ENCODE measurements around the gene PLEKHA5. TPM values are rescaled to one million over a fixed set of nuclear protein-coding genes. Genes with fewer than 3 reads are reported as not detected.
A peak's percentile ranks its signal among the peaks of the same experiment; 100 is the strongest.

PLEKHA5 gene
- total RNA-seq, 1 donor, result 82.2 TPM

GRCh38 chr12:19404242-19404880 is 274.8 kb downstream of the PLEKHA5 start:
- TF ChIP-seq CTCF (IDR thresholded peaks at IDR 0.05; ENCODE audit: extremely low read depth, low read depth, low read length), result no peak
- H3K4me3 ChIP-seq (ENCODE audit: insufficient read depth, low read length), result no peak overlapping the region
- H3K4me2 ChIP-seq (ENCODE audit: insufficient read depth, low read length), result no peak overlapping the region
- H2AFZ ChIP-seq (ENCODE audit: low read length), result no peak overlapping the region
- H3K27ac ChIP-seq (ENCODE audit: low read depth, low read length), result no peak overlapping the region
- no peaks in the 10 kb centered on the region for H3K9me3 ChIP-seq (ENCODE audit: low read depth, low read length)
- peaks cover 4% of the 10 kb centered on the region for H3K27me3 ChIP-seq (ENCODE audit: insufficient read depth, low read length)
- H3K36me3 ChIP-seq (ENCODE audit: insufficient read depth, low read length), result no peaks in the 10 kb centered on the region
- no peak for DNase-seq (ENCODE audit: insufficient read length, low spot score, missing footprints)
- no peaks in the 10 kb centered on the region for H3K79me2 ChIP-seq (ENCODE audit: insufficient read depth, low read length)
- H4K20me1 ChIP-seq (ENCODE audit: insufficient read depth, low read length), result no peaks in the 10 kb centered on the region
- no peaks in the 10 kb centered on the region for H3K4me1 ChIP-seq (ENCODE audit: insufficient read depth, low read length)

- DNase-seq (ENCODE audit: insufficient read length, low spot score, missing footprints), result peak; percentile 80
- Histone ChIP-seq H3K4me1 (ENCODE audit: insufficient read depth, low read length) (peaks cover 3% of the 10 kb centered on the region), H3K4me2 (ENCODE audit: insufficient read depth, low read length) (peak overlapping the region; percentile 19), H4K20me1 (ENCODE audit: insufficient read depth, low read length) (no peaks in the 10 kb centered on the region), H3K27ac (ENCODE audit: low read depth, low read length) (no peak overlapping the region), H3K27me3 (ENCODE audit: insufficient read depth, low read length) (no peaks in the 10 kb centered on the region), H3K79me2 (ENCODE audit: insufficient read depth, low read length) (no peaks in the 10 kb centered on the region), H3K4me3 (ENCODE audit: insufficient read depth, low read length) (no peak overlapping the region), H2AFZ (ENCODE audit: low read length) (peak overlapping the region; percentile 21), H3K9me3 (ENCODE audit: low read depth, low read length) (no peaks in the 10 kb centered on the region), H3K36me3 (ENCODE audit: insufficient read depth, low read length) (no peaks in the 10 kb centered on the region)
- no peak for TF ChIP-seq CTCF (IDR thresholded peaks at IDR 0.05; ENCODE audit: extremely low read depth, low read depth, low read length)
These were observed 279.8 kb downstream of the PLEKHA5 start for GRCh38 chr12:19409376-19409775.

GRCh38 chr12:19410211-19410610 is 280.7 kb downstream of the PLEKHA5 start:
- TF ChIP-seq CTCF (IDR thresholded peaks at IDR 0.05; ENCODE audit: extremely low read depth, low read depth, low read length), result no peak
- DNase-seq (ENCODE audit: insufficient read length, low spot score, missing footprints), result no peak
- Histone ChIP-seq H3K9me3 (ENCODE audit: low read depth, low read length) (no peaks in the 10 kb centered on the region), H3K79me2 (ENCODE audit: insufficient read depth, low read length) (no peaks in the 10 kb centered on the region), H3K27ac (ENCODE audit: low read depth, low read length) (no peak overlapping the region), H2AFZ (ENCODE audit: low read length) (no peak overlapping the region), H3K4me2 (ENCODE audit: insufficient read depth, low read length) (no peak overlapping the region), H3K27me3 (ENCODE audit: insufficient read depth, low read length) (no peaks in the 10 kb centered on the region), H3K4me1 (ENCODE audit: insufficient read depth, low read length) (peaks cover 3% of the 10 kb centered on the region), H4K20me1 (ENCODE audit: insufficient read depth, low read length) (no peaks in the 10 kb centered on the region), H3K4me3 (ENCODE audit: insufficient read depth, low read length) (no peak overlapping the region), H3K36me3 (ENCODE audit: insufficient read depth, low read length) (no peaks in the 10 kb centered on the region)

GRCh38 chr12:19410629-19411185 is 281.2 kb downstream of the PLEKHA5 start:
- Histone ChIP-seq H4K20me1 (ENCODE audit: insufficient read depth, low read length) (no peaks in the 10 kb centered on the region), H3K27me3 (ENCODE audit: insufficient read depth, low read length) (no peaks in the 10 kb centered on the region), H3K36me3 (ENCODE audit: insufficient read depth, low read length) (no peaks in the 10 kb centered on the region), H3K79me2 (ENCODE audit: insufficient read depth, low read length) (no peaks in the 10 kb centered on the region), H3K4me1 (ENCODE audit: insufficient read depth, low read length) (peaks cover 3% of the 10 kb centered on the region), H2AFZ (ENCODE audit: low read length) (no peak overlapping the region), H3K4me3 (ENCODE audit: insufficient read depth, low read length) (no peak overlapping the region), H3K9me3 (ENCODE audit: low read depth, low read length) (no peaks in the 10 kb centered on the region), H3K27ac (ENCODE audit: low read depth, low read length) (no peak overlapping the region), H3K4me2 (ENCODE audit: insufficient read depth, low read length) (no peak overlapping the region)
- no peak for TF ChIP-seq CTCF (IDR thresholded peaks at IDR 0.05; ENCODE audit: extremely low read depth, low read depth, low read length)
- no peak for DNase-seq (ENCODE audit: insufficient read length, low spot score, missing footprints)
